Right lobe of liver (tissue), 5 donors: ENCODE data around the gene ARHGEF16. TPM values are rescaled to one million over a fixed set of nuclear protein-coding genes. Genes with fewer than 3 reads are reported as not detected.

Source experiments
- total RNA-seq, 6 experiments: library from RNA; depleted of rRNA in 2 of 6; stranded (reverse); fragments of >200 nt in 2 of 6; fragmentation: NEBNext Ultra II Directional in 3 of 6; extraction: Animal tissue kit (Norgen Biotek cat#: 25700) in 3 of 6; gene quantifications; one replicate each; pipeline versions ENCODE4 v1.1.0 to v1.2.4, GENCODE V29; 2016 to 2023
- donor health status: DM: no; HTN: no; CAD: no.
- donor health status: DM: no; HTN: no; CAD: no.
- donor health status: DM: no; HTN: yes; CAD: no.
- donor health status: DM: no; HTN: yes; CAD: no.

The ARHGEF16 gene
- total RNA-seq, 6 experiments from 2014 or later: 2.1 to 16.3 (median 7.5) TPM

Other genes with a start within 250 kb of the ARHGEF16 start
- 1 to 10 TPM; 2.2 to 9.6 (median 4.4) TPM for gene MEGF6, start 156.8 kb downstream of the ARHGEF16 start, total RNA-seq
- gene TPRG1L, start 170.3 kb downstream of the ARHGEF16 start, total RNA-seq: 10 to 100 TPM; 42.5 to 54.6 (median 53.4) TPM
- 1 to 10 TPM; 5.6 to 9.1 (median 7.1) TPM for gene WRAP73, start 195.4 kb downstream of the ARHGEF16 start, total RNA-seq
- gene TP73, start 197.9 kb downstream of the ARHGEF16 start, total RNA-seq: 1 to 10 TPM in 2 of 6 experiments, under 1 TPM in 4; 0.05 to 2.3 (median 0.32) TPM